Fibroblast of lung (primary cell): ENCODE measurements around the gene RNF220. TPM values are rescaled to one million over a fixed set of nuclear protein-coding genes. Genes with fewer than 3 reads are reported as not detected.

Experiments used
- DNase-seq, 2 donors: peaks; one replicate each; pipeline versions ENCODE4 v3.0.0 to v3.0.0-alpha.2; 2010; ENCODE audit warnings: low read depth in 2 of 2
- H2AFZ ChIP-seq: 2 replicates; pipeline ENCODE4 v1.5.1; 2012; ENCODE audit warnings: low read length, control low read depth, inconsistent platforms
- H3K27ac ChIP-seq: 2 replicates; pipeline ENCODE4 v1.5.1; 2011; ENCODE audit warnings: low read length, control low read depth; ENCODE audit not compliant: insufficient read depth
- H3K27me3 ChIP-seq: 2 replicates; pipeline ENCODE4 v1.5.1; 2011; ENCODE audit warnings: mild to moderate bottlenecking, low read length; ENCODE audit not compliant: control insufficient read depth, insufficient read depth
- H3K36me3 ChIP-seq: 2 replicates; pipeline ENCODE4 v1.5.1; 2011; ENCODE audit warnings: low read length; ENCODE audit not compliant: control insufficient read depth, insufficient read depth
- H3K4me1 ChIP-seq: 2 replicates; pipeline ENCODE4 v1.5.1; 2011; ENCODE audit warnings: low read length; ENCODE audit not compliant: control insufficient read depth, insufficient read depth; ENCODE audit errors: extremely low read depth
- H3K4me2 ChIP-seq: 2 replicates; pipeline ENCODE4 v1.5.1; 2011; ENCODE audit warnings: low read length, control low read depth; ENCODE audit not compliant: insufficient read depth; ENCODE audit errors: extremely low read depth
- H3K4me3 ChIP-seq, 4 experiments: fragments of 200-600 bp in 1 of 4; sonication (generic) in 1 of 4; replicated peaks in 1 of 4; 2 replicates each; pipeline ENCODE4 v1.5.1; 2011 to 2016; ENCODE audit warnings: low read length in 4 of 4, low read depth in 3 of 4, mild to moderate bottlenecking in 3 of 4, control low read depth in 2 of 4, inconsistent platforms in 1 of 4, mixed read lengths in 1 of 4; ENCODE audit not compliant: insufficient read depth in 1 of 4; ENCODE audit errors: control extremely low read depth in 1 of 4
- H3K79me2 ChIP-seq: 2 replicates; pipeline ENCODE4 v1.5.1; 2012; ENCODE audit warnings: mild to moderate bottlenecking, low read length, inconsistent platforms; ENCODE audit not compliant: control insufficient read depth, insufficient read depth
- H3K9ac ChIP-seq: 2 replicates; pipeline ENCODE4 v1.5.1; 2011; ENCODE audit warnings: mild to moderate bottlenecking, low read length, control low read depth; ENCODE audit not compliant: insufficient read depth
- H3K9me3 ChIP-seq: 2 replicates; pipeline ENCODE4 v1.5.1; 2012; ENCODE audit warnings: low read depth, low read length; ENCODE audit not compliant: control insufficient read depth, insufficient read depth
- H4K20me1 ChIP-seq: 2 replicates; pipeline ENCODE4 v1.5.1; 2011; ENCODE audit warnings: low read length; ENCODE audit not compliant: control insufficient read depth, insufficient read depth; ENCODE audit errors: extremely low read depth
- EZH2 ChIP-seq: IDR thresholded peaks from 2 replicates; pipeline ENCODE4 v1.5.1; 2012; ENCODE audit warnings: low read length, control low read depth, mild to moderate bottlenecking; ENCODE audit errors: missing control alignments
- polyA plus RNA-seq, 2 donors: library from polyadenylated mRNA; depleted of rRNA in 1 of 2; stranded (reverse) in 1 of 2; unstranded in 1 of 2; fragments of >200 nt; gene quantifications; 2 replicates each; pipeline ENCODE4 v1.2.1, GENCODE V29; 2011 to 2012; ENCODE audit warnings: missing spikeins in 1 of 2
- total RNA-seq: library from RNA; depleted of rRNA; stranded (reverse); fragments of >200 nt; gene quantifications from 2 replicates; pipeline ENCODE4 v1.2.1, GENCODE V29; 2014
- TF ChIP-seq, protein P1 (sequence below), 2 donors: IDR thresholded peaks in 1 of 2; conservative IDR thresholded peaks in 1 of 2; 1 replicate in 1 of 2; 2 replicates in 1 of 2; pipeline ENCODE4 v1.5.1; 2011 to 2012; ENCODE audit warnings: low read length in 2 of 2, control low read depth in 1 of 2, inconsistent platforms in 1 of 2, low read depth in 1 of 2, mild to moderate bottlenecking in 1 of 2

The RNF220 gene
- total and polyA plus RNA-seq, 2 donors (not counting 1 experiment from before 2014, with no cell fraction given), result 42.3 to 52.0 TPM

DNA sequence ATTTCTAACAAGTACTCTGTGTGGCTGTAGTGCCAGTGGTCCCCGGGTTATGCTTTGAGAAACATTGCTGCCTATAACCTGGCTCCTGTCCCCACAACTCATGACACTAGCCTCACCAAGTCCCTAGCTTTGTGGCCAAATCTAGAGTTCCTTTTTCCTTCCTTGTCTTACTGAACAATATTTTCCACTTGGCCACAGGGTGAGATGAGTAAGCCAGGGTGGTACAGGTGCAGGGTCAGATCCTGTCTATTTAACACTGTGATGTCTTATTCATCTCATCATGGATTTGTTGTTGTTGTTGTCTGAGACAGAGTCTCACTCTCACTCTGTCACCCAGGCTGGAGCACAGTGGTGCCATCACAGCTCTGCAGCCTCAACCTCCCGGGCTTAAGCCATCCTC lies 288.1 kb downstream of the RNF220 start:
- Histone ChIP-seq H3K9me3 (no peaks in the 10 kb centered on the region), H3K9ac (no peak overlapping the region), H3K4me3 (no peak overlapping the region), H2AFZ (no peak overlapping the region), H3K27me3 (no peaks in the 10 kb centered on the region), H4K20me1 (no peaks in the 10 kb centered on the region), H3K36me3 (no peaks in the 10 kb centered on the region), H3K79me2 (no peaks in the 10 kb centered on the region), H3K4me2 (no peak overlapping the region), H3K4me1 (no peaks in the 10 kb centered on the region), H3K27ac (no peak overlapping the region)
- TF ChIP-seq, protein P1, sequence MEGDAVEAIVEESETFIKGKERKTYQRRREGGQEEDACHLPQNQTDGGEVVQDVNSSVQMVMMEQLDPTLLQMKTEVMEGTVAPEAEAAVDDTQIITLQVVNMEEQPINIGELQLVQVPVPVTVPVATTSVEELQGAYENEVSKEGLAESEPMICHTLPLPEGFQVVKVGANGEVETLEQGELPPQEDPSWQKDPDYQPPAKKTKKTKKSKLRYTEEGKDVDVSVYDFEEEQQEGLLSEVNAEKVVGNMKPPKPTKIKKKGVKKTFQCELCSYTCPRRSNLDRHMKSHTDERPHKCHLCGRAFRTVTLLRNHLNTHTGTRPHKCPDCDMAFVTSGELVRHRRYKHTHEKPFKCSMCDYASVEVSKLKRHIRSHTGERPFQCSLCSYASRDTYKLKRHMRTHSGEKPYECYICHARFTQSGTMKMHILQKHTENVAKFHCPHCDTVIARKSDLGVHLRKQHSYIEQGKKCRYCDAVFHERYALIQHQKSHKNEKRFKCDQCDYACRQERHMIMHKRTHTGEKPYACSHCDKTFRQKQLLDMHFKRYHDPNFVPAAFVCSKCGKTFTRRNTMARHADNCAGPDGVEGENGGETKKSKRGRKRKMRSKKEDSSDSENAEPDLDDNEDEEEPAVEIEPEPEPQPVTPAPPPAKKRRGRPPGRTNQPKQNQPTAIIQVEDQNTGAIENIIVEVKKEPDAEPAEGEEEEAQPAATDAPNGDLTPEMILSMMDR (conservative IDR thresholded peaks at IDR 0.05 in 1 of 2, IDR thresholded peaks at IDR 0.05 in 1 of 2; ENCODE audit: low read depth in 1 of 2, low read length in 2 of 2), result no peak
- TF ChIP-seq EZH2, result no peak
- no peak for DNase-seq

- Histone ChIP-seq H2AFZ (no peak overlapping the region), H3K79me2 (no peaks in the 10 kb centered on the region), H3K4me1 (no peaks in the 10 kb centered on the region), H3K9me3 (no peaks in the 10 kb centered on the region), H3K36me3 (no peaks in the 10 kb centered on the region), H4K20me1 (no peaks in the 10 kb centered on the region), H3K9ac (no peak overlapping the region), H3K4me3 (no peak overlapping the region), H3K4me2 (no peak overlapping the region), H3K27me3 (no peaks in the 10 kb centered on the region), H3K27ac (no peak overlapping the region)
- peak in 1 of 2 donors; percentile 18 for DNase-seq
- TF ChIP-seq, protein P1 (conservative IDR thresholded peaks at IDR 0.05 in 1 of 2, IDR thresholded peaks at IDR 0.05 in 1 of 2; ENCODE audit: low read depth in 1 of 2, low read length in 2 of 2), result no peak
- no peak for TF ChIP-seq EZH2
These were observed 288.8 kb downstream of the RNF220 start for GRCh38 chr1:44693900-44694299.

GRCh38 chr1:44694863-44695478 lies 289.9 kb downstream of the RNF220 start:
- H2AFZ ChIP-seq, result no peak overlapping the region
- no peaks in the 10 kb centered on the region for H4K20me1 ChIP-seq
- TF ChIP-seq, protein P1 (conservative IDR thresholded peaks at IDR 0.05 in 1 of 2, IDR thresholded peaks at IDR 0.05 in 1 of 2; ENCODE audit: low read depth in 1 of 2, low read length in 2 of 2), result no peak
- TF ChIP-seq EZH2, result no peak
- no peaks in the 10 kb centered on the region for H3K27me3 ChIP-seq
- no peak overlapping the region for H3K27ac ChIP-seq
- H3K9ac ChIP-seq, result no peak overlapping the region
- H3K4me3 ChIP-seq, result no peak overlapping the region
- no peaks in the 10 kb centered on the region for H3K36me3 ChIP-seq
- no peaks in the 10 kb centered on the region for H3K79me2 ChIP-seq
- H3K4me2 ChIP-seq, result no peak overlapping the region
- H3K9me3 ChIP-seq, result no peaks in the 10 kb centered on the region
- no peak for DNase-seq
- H3K4me1 ChIP-seq, result no peaks in the 10 kb centered on the region
